MCF 10A (cell line): ENCODE measurements around the gene SPN. TPM values are rescaled to one million over a fixed set of nuclear protein-coding genes. Genes with fewer than 3 reads are reported as not detected.

ENCODE experiments used
- BruUV-seq: library from RNA; stranded (reverse); fragments of 400-500 nt; replicated peaks from 2 replicates; lab custom pipeline; 2021; lab: Mats Ljungman, UMichigan
- CTCF ChIA-PET: fragments of 300-600 bp; sonication (Branson Sonifier 250); formaldehyde crosslinking; extraction: SDS; loops from one replicate; lab custom pipeline; 2021; ENCODE audit warnings: antibody characterized with exemption, inconsistent platforms; lab: Yijun Ruan, JAX
- POLR2A ChIA-PET: fragments of 300-600, 350-650 bp; sonication (Branson Sonifier 250); formaldehyde crosslinking; extraction: SDS; loops from one replicate; lab custom pipeline; 2020; ENCODE audit warnings: antibody characterized with exemption, inconsistent platforms; lab: Yijun Ruan, JAX
- DNase-seq: peaks from one replicate; pipeline ENCODE4 v3.0.0-alpha.2; 2018; ENCODE audit not compliant: unreplicated experiment
- H3K27ac Mint-ChIP-seq: one replicate; pipeline ENCODE4 v1.8.0; 2022; ENCODE audit warnings: mild to moderate bottlenecking, low read depth, mixed read lengths; ENCODE audit not compliant: unreplicated experiment
- H3K27me3 Mint-ChIP-seq: one replicate; pipeline ENCODE4 v1.8.0; 2022; ENCODE audit warnings: mixed read lengths; ENCODE audit not compliant: insufficient read depth, unreplicated experiment
- H3K36me3 Mint-ChIP-seq: one replicate; pipeline ENCODE4 v1.8.0; 2022; ENCODE audit warnings: mild to moderate bottlenecking, moderate library complexity, mixed read lengths; ENCODE audit not compliant: insufficient read depth, unreplicated experiment
- H3K4me1 Mint-ChIP-seq: one replicate; pipeline ENCODE4 v1.8.0; 2022; ENCODE audit warnings: mixed read lengths; ENCODE audit not compliant: insufficient read depth, unreplicated experiment
- H3K4me3 Mint-ChIP-seq: one replicate; pipeline ENCODE4 v1.8.0; 2022; ENCODE audit warnings: mild to moderate bottlenecking, moderate library complexity, mixed read lengths; ENCODE audit not compliant: unreplicated experiment
- H3K9me3 Mint-ChIP-seq: one replicate; pipeline ENCODE4 v1.8.0; 2022; ENCODE audit warnings: mixed read lengths; ENCODE audit not compliant: unreplicated experiment
- intact Hi-C: fragments of 100-400 bp; cut with micrococcal nuclease; formaldehyde crosslinking; loops from 2 replicates; pipeline ENCODE4 v1.14.1; 2022
- total RNA-seq: library from RNA; stranded (reverse); gene quantifications from 2 replicates; pipeline ENCODE4 v1.2.3, GENCODE V29; 2022
- TF ChIP-seq, protein P1 (sequence below): fragments of 200-600 bp; IDR thresholded peaks from one replicate; pipeline ENCODE4 v1.8.0; 2022; ENCODE audit warnings: antibody characterized with exemption, mild to moderate bottlenecking; ENCODE audit not compliant: unreplicated experiment

The SPN gene
- total RNA-seq, 1 experiment from 2014 or later = not detected

DNA sequence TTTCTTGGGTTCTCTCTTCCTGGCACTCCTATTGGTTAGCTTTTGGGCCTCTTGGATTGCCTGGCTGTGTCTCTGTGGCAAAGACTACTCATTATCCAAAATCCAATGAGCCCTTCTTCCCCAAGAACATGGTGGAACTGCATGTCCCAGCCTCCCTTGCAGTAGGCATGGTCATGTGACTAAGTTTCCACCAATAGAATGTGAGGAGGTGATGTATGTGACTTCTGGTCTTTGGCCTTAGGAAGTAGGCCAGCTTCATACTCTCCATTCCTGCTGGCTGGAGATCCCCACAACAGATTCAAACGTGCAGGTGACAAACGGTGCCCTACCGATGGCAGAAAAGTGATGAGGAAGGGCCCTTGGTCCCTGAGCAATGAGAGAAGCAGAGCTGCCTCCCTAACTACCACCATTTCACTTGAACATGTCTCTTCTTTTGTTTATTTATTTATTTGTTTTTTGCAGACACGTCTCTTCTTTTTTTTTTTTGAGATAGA is 17.3 kb upstream of the SPN start:
- ChIA-PET POLR2A (interaction anchor here (0.6 kb wide), 1 partner anchor 9 kb away, joined by 4 read pairs; no protein-coding TSS in a partner anchor), CTCF (no interaction called here)
- peak; percentile 5 for DNase-seq
- no peaks in the 10 kb centered on the region for H3K9me3 Mint-ChIP-seq
- no peak overlapping the region for H3K4me3 Mint-ChIP-seq
- BruUV-seq = no TSS peak
- H3K27me3 Mint-ChIP-seq = no peaks in the 10 kb centered on the region
- intact Hi-C loops = no loop called here
- no peak overlapping the region for H3K27ac Mint-ChIP-seq
- H3K36me3 Mint-ChIP-seq = peaks cover 4% of the 10 kb centered on the region
- TF ChIP-seq, protein P1, sequence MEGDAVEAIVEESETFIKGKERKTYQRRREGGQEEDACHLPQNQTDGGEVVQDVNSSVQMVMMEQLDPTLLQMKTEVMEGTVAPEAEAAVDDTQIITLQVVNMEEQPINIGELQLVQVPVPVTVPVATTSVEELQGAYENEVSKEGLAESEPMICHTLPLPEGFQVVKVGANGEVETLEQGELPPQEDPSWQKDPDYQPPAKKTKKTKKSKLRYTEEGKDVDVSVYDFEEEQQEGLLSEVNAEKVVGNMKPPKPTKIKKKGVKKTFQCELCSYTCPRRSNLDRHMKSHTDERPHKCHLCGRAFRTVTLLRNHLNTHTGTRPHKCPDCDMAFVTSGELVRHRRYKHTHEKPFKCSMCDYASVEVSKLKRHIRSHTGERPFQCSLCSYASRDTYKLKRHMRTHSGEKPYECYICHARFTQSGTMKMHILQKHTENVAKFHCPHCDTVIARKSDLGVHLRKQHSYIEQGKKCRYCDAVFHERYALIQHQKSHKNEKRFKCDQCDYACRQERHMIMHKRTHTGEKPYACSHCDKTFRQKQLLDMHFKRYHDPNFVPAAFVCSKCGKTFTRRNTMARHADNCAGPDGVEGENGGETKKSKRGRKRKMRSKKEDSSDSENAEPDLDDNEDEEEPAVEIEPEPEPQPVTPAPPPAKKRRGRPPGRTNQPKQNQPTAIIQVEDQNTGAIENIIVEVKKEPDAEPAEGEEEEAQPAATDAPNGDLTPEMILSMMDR = no peak
- no peaks in the 10 kb centered on the region for H3K4me1 Mint-ChIP-seq

DNA sequence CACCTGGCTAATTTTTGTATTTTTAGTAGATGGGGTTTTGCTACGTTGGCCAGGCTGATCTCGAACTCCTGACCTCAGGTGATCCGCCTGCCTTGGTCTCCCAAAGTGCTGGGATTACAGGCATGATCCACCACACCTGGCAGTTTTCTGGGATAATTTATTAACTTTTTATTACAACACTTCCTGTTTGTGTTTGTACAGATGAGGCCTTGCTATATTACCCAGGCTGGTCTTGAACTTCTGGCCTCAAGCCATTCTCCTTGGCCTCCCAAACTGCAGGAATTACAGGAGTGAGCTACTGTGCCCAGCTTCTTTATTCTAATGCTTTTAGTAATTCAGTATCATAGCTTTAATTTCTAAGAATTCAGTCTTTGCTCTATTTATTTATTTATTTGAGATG is 16.1 kb upstream of the SPN start:
- CTCF ChIA-PET = no interaction called here
- BruUV-seq = no TSS peak
- TF ChIP-seq, protein P1 = no peak
- Mint-ChIP-seq H3K4me3 (no peak overlapping the region), H3K36me3 (peaks cover 6% of the 10 kb centered on the region), H3K4me1 (no peaks in the 10 kb centered on the region), H3K9me3 (no peaks in the 10 kb centered on the region), H3K27ac (no peak overlapping the region), H3K27me3 (no peaks in the 10 kb centered on the region)
- no peak for DNase-seq
- POLR2A ChIA-PET = no interaction called here
- intact Hi-C loops = no loop called here

DNA sequence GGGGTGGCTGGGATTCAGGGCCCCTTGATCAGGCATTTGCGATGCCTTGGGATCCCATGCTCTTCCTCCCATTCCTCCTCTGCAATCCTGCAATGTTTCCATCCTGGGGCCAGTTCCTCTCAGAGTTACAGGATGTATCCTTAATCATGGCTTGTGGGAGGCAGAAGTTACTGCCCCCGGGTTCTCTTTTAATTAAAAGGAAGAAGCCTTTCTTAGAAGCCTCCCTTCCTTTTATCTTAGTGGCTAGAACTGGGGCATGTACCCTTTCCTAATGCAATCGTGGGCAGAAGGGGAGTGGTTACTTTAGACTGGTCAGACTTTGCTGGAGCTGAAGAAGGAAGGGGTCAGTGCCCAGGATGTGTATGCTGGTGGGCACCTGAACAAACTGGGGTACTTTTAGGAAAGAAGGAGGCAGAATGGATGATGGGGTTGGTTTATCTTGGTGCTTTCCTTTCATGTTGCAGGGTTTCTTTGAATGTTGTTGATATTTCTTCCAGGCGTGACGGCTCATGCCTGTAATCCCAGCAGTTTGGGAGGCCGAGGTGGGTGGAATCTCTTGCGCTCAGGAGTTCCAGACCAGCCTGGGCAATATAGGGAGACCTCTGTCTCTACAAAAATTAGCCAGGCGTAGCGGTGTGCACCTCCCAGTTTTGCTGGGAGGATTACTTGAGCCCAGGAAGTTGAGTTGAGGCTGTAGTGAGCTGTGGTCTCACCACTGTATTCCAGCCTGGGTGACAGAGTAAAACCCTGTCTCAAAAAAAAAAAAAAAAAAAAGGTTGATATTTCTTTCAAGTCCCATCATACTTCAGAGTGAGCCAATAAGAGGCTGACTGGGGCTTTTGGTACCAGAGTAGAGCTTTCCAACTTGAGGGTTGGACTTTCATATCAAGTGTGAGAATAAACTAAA is 13.2 kb upstream of the SPN start:
- no peak for DNase-seq
- CTCF ChIA-PET = no interaction called here
- Mint-ChIP-seq H3K9me3 (no peaks in the 10 kb centered on the region), H3K27ac (no peak overlapping the region), H3K4me3 (no peak overlapping the region), H3K27me3 (no peaks in the 10 kb centered on the region), H3K36me3 (peaks cover 6% of the 10 kb centered on the region), H3K4me1 (no peaks in the 10 kb centered on the region)
- POLR2A ChIA-PET = interaction anchor here (0.6 kb wide), 2 partner anchors 9 to 45 kb away, joined by 3 read pairs; no protein-coding TSS in a partner anchor
- intact Hi-C loops = no loop called here
- no TSS peak for BruUV-seq
- TF ChIP-seq, protein P1 = no peak

DNA sequence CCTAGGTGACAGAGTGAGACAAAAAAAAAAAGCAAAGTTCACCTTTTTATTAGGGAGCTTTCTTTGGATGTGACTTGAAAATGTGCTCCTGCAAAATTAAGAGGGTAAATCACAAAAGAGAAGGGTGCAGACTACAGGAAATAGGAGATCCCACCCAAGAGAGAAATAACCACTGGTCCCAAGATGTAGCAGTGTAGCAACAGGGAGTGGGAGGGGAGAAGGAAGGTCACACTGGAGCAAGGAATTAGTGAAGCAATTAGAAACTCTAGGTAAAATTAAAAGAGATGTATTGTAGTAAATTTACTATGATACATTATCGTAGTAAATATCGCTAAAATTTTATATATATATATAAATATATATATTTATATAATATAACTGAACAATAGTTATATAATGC is 12.3 kb upstream of the SPN start:
- ChIA-PET CTCF (no interaction called here), POLR2A (interaction anchor here (0.6 kb wide), 2 partner anchors 10 to 46 kb away, joined by 3 read pairs; no protein-coding TSS in a partner anchor)
- H3K4me3 Mint-ChIP-seq = no peak overlapping the region
- DNase-seq = no peak
- intact Hi-C loops = no loop called here
- H3K4me1 Mint-ChIP-seq = no peaks in the 10 kb centered on the region
- TF ChIP-seq, protein P1 = no peak
- no TSS peak for BruUV-seq
- no peaks in the 10 kb centered on the region for H3K9me3 Mint-ChIP-seq
- no peaks in the 10 kb centered on the region for H3K27me3 Mint-ChIP-seq
- H3K27ac Mint-ChIP-seq = no peak overlapping the region
- H3K36me3 Mint-ChIP-seq = peaks cover 6% of the 10 kb centered on the region
